22Rv1 (cell line): ENCODE data around the gene C20orf144.

ENCODE experiments used
- ZFX ChIP-seq: fragments of 450-650 bp; IDR thresholded peaks from 2 replicates; pipeline ENCODE4 v1.6.1; 2017; ENCODE audit warnings: antibody characterized with exemption, borderline replicate concordance
- TF ChIP-seq, protein P1 (sequence below): fragments of 450-650 bp; IDR thresholded peaks from 2 replicates; pipeline ENCODE4 v1.5.1; 2017; ENCODE audit warnings: mild to moderate bottlenecking

DNA sequence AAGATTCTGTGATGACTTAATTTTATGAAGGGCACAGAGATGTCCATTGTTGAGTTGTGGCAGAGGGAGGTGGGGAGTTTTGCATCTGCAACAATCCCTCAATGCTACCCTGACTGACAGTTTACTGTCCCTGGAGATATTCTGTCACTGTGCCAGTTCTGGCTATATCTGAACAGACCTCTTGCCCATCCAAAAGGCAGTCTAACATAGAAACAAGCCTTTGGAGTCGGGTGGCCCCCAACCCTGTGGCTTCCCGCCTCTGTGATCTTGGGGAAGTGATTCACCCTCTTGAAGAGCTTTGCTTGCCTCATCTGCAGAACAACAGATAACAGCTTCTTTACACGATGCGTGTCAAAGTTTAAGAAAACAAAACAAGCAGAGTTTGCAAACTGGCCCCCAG lies 27.8 kb downstream of the C20orf144 start:
- TF ChIP-seq, protein P1, sequence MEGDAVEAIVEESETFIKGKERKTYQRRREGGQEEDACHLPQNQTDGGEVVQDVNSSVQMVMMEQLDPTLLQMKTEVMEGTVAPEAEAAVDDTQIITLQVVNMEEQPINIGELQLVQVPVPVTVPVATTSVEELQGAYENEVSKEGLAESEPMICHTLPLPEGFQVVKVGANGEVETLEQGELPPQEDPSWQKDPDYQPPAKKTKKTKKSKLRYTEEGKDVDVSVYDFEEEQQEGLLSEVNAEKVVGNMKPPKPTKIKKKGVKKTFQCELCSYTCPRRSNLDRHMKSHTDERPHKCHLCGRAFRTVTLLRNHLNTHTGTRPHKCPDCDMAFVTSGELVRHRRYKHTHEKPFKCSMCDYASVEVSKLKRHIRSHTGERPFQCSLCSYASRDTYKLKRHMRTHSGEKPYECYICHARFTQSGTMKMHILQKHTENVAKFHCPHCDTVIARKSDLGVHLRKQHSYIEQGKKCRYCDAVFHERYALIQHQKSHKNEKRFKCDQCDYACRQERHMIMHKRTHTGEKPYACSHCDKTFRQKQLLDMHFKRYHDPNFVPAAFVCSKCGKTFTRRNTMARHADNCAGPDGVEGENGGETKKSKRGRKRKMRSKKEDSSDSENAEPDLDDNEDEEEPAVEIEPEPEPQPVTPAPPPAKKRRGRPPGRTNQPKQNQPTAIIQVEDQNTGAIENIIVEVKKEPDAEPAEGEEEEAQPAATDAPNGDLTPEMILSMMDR, result no peak
- no peak for TF ChIP-seq ZFX
